Calu3 (cell line): Measurements from ENCODE around the gene MMRN2. TPM values are rescaled to one million over a fixed set of nuclear protein-coding genes. Genes with fewer than 3 reads are reported as not detected.

ENCODE experiments used
- BruUV-seq: library from RNA; stranded (reverse); fragments of 400-500 nt; replicated peaks from 2 replicates; lab custom pipeline; 2021; lab: Mats Ljungman, UMichigan
- CTCF ChIA-PET: fragments of 300-600 bp; sonication (Branson Sonifier 250); formaldehyde crosslinking; loops from one replicate; lab custom pipeline; 2022; ENCODE audit warnings: antibody characterized with exemption; lab: Charles Lee
- DNase-seq: peaks from one replicate; pipeline ENCODE4 v3.0.0; 2022
- H3K27ac Mint-ChIP-seq: one replicate; pipeline ENCODE4 v1.8.0; 2022; ENCODE audit warnings: mixed read lengths; ENCODE audit not compliant: unreplicated experiment
- H3K27me3 Mint-ChIP-seq: one replicate; pipeline ENCODE4 v1.8.0; 2022; ENCODE audit warnings: mixed read lengths; ENCODE audit not compliant: unreplicated experiment
- H3K36me3 Mint-ChIP-seq: one replicate; pipeline ENCODE4 v1.8.0; 2022; ENCODE audit warnings: mild to moderate bottlenecking, moderate library complexity, mixed read lengths; ENCODE audit not compliant: insufficient read depth, unreplicated experiment
- H3K4me1 Mint-ChIP-seq: one replicate; pipeline ENCODE4 v1.8.0; 2022; ENCODE audit warnings: mild to moderate bottlenecking, low read depth, mixed read lengths; ENCODE audit not compliant: unreplicated experiment
- H3K4me3 Mint-ChIP-seq: one replicate; pipeline ENCODE4 v1.8.0; 2022; ENCODE audit warnings: mild to moderate bottlenecking, low read depth, moderate library complexity, mixed read lengths; ENCODE audit not compliant: unreplicated experiment
- H3K9me3 Mint-ChIP-seq: one replicate; pipeline ENCODE4 v1.8.0; 2022; ENCODE audit warnings: low read depth, mixed read lengths; ENCODE audit not compliant: unreplicated experiment
- CTCF ChIP-seq: fragments of 200-600 bp; IDR thresholded peaks from one replicate; pipeline ENCODE4 v1.8.0; 2022; ENCODE audit warnings: antibody characterized with exemption; ENCODE audit not compliant: unreplicated experiment
- intact Hi-C: fragments of 100-400 bp; cut with micrococcal nuclease; formaldehyde crosslinking; loops from one replicate; pipeline ENCODE4 v1.10.0; 2022; ENCODE audit not compliant: unreplicated experiment
- total RNA-seq: library from RNA; stranded (reverse); gene quantifications from 2 replicates; pipeline ENCODE4 v1.2.3, GENCODE V29; 2022

MMRN2 gene
- total RNA-seq, 1 experiment from 2014 or later = not detected

- BruUV-seq = no TSS peak
- no peak for TF ChIP-seq CTCF
- intact Hi-C loops = no loop called here
- H3K27me3 Mint-ChIP-seq = peaks cover 13% of the 10 kb centered on the region
- H3K36me3 Mint-ChIP-seq = peaks cover 5% of the 10 kb centered on the region
- no peaks in the 10 kb centered on the region for H3K9me3 Mint-ChIP-seq
- H3K4me1 Mint-ChIP-seq = no peaks in the 10 kb centered on the region
- no peak overlapping the region for H3K4me3 Mint-ChIP-seq
- DNase-seq = no peak
- no peak overlapping the region for H3K27ac Mint-ChIP-seq
- CTCF ChIA-PET = interaction anchor here (1.0 kb wide), 1 partner anchor 17 kb away, joined by 3 read pairs; no protein-coding TSS in a partner anchor
Measured at GRCh38 chr10:86944031-86944419, 13.4 kb downstream of the MMRN2 start.

- CTCF ChIA-PET = interaction anchor here (1.0 kb wide), 1 partner anchor 17 kb away, joined by 3 read pairs; no protein-coding TSS in a partner anchor
- no peaks in the 10 kb centered on the region for H3K4me1 Mint-ChIP-seq
- intact Hi-C loops = no loop called here
- peaks cover 5% of the 10 kb centered on the region for H3K36me3 Mint-ChIP-seq
- BruUV-seq = no TSS peak
- no peaks in the 10 kb centered on the region for H3K9me3 Mint-ChIP-seq
- DNase-seq = no peak
- no peak overlapping the region for H3K27ac Mint-ChIP-seq
- H3K27me3 Mint-ChIP-seq = peaks cover 13% of the 10 kb centered on the region
- no peak overlapping the region for H3K4me3 Mint-ChIP-seq
- no peak for TF ChIP-seq CTCF
Measured at GRCh38 chr10:86943316-86944030, 13.9 kb downstream of the MMRN2 start.

- TF ChIP-seq CTCF = no peak
- peaks cover 5% of the 10 kb centered on the region for H3K36me3 Mint-ChIP-seq
- no peak overlapping the region for H3K27ac Mint-ChIP-seq
- no peaks in the 10 kb centered on the region for H3K4me1 Mint-ChIP-seq
- no peak for DNase-seq
- H3K4me3 Mint-ChIP-seq = no peak overlapping the region
- intact Hi-C loops = no loop called here
- H3K27me3 Mint-ChIP-seq = peaks cover 13% of the 10 kb centered on the region
- no peaks in the 10 kb centered on the region for H3K9me3 Mint-ChIP-seq
- CTCF ChIA-PET = interaction anchor here (0.6 kb wide), 1 partner anchor 229 kb away, joined by 7 read pairs; no protein-coding TSS in a partner anchor
- no TSS peak for BruUV-seq
Measured at GRCh38 chr10:86942441-86943315, 14.7 kb downstream of the MMRN2 start.

GRCh38 chr10:86941991-86942421, 15.4 kb downstream of the MMRN2 start:
- Mint-ChIP-seq H3K27ac (no peak overlapping the region), H3K4me3 (no peak overlapping the region), H3K27me3 (peaks cover 9% of the 10 kb centered on the region), H3K36me3 (peaks cover 5% of the 10 kb centered on the region), H3K4me1 (no peaks in the 10 kb centered on the region), H3K9me3 (no peaks in the 10 kb centered on the region)
- intact Hi-C loops = no loop called here
- no peak for TF ChIP-seq CTCF
- CTCF ChIA-PET = interaction anchor here (0.6 kb wide), 1 partner anchor 228 kb away, joined by 7 read pairs; no protein-coding TSS in a partner anchor
- no TSS peak for BruUV-seq
- no peak for DNase-seq
